ENCODE results near the gene SLC6A6. TPM values are rescaled to one million over a fixed set of nuclear protein-coding genes. Genes with fewer than 3 reads are reported as not detected.
"Not testable (repeated sequence)": the region's sequence is repeated elsewhere in the genome, so short reads cannot be mapped to it uniquely, and the experiment has no call there.

The SLC6A6 gene
- total RNA-seq, 4 donors from 2014 or later = 35.7 to 75.2 (median 56.4) TPM

- TF ChIP-seq CTCF (IDR thresholded peaks at IDR 0.05) = no peak
- ATAC-seq (ENCODE audit: low FRiP score) = peak; percentile 3
- no peak for DNase-seq (ENCODE audit: low spot score)
These were observed 32.2 kb downstream of the SLC6A6 start for GRCh38 chr3:14434498-14435151.

- no peak for ATAC-seq (ENCODE audit: low FRiP score)
- DNase-seq (ENCODE audit: low spot score) = no peak
- no peak for TF ChIP-seq CTCF (IDR thresholded peaks at IDR 0.05)
These were observed 33.0 kb downstream of the SLC6A6 start for GRCh38 chr3:14435175-14436014.

GRCh38 chr3:14436954-14437281, 34.5 kb downstream of the SLC6A6 start:
- no peak for ATAC-seq (ENCODE audit: low FRiP score)
- TF ChIP-seq CTCF (IDR thresholded peaks at IDR 0.05) = no peak

GRCh38 chr3:14437705-14438104, 35.3 kb downstream of the SLC6A6 start:
- not testable (repeated sequence) for ATAC-seq (ENCODE audit: low FRiP score); DNase-seq (ENCODE audit: low spot score)

More at GRCh38 chr3:14436954-14437281, 34.5 kb downstream of the SLC6A6 start:
- DNase-seq (ENCODE audit: low spot score) = no peak

GRCh38 chr3:14438262-14438661, 35.9 kb downstream of the SLC6A6 start:
- TF ChIP-seq CTCF (IDR thresholded peaks at IDR 0.05) = no peak
- ATAC-seq (ENCODE audit: low FRiP score) = no peak
- DNase-seq (ENCODE audit: low spot score) = no peak

- no peak for TF ChIP-seq CTCF (IDR thresholded peaks at IDR 0.05)
- no peak for ATAC-seq (ENCODE audit: low FRiP score)
- no peak for DNase-seq (ENCODE audit: low spot score)
These were observed 36.5 kb downstream of the SLC6A6 start for GRCh38 chr3:14438929-14439328.

GRCh38 chr3:14439501-14440167, 37.2 kb downstream of the SLC6A6 start:
- DNase-seq (ENCODE audit: low spot score) (no peak), ATAC-seq (ENCODE audit: low FRiP score) (no peak)
- TF ChIP-seq CTCF (IDR thresholded peaks at IDR 0.05) = no peak

Data from omental fat pad (tissue), 4 donors.